OCI-LY3 (cell line): ENCODE data around the gene DOCK1.

Experiments
- H2AFZ ChIP-seq: fragments of 200-600, 300-600 bp; shearing (Covaris generic); 2 replicates; pipeline ENCODE4 v1.6.0; 2014; ENCODE audit warnings: antibody characterized with exemption, low read depth, low read length
- H3K27ac ChIP-seq: fragments of 200-600, 300-600 bp; sonication (generic); 2 replicates; pipeline ENCODE4 v1.5.1; 2014; ENCODE audit warnings: mild to moderate bottlenecking, low read length, moderate library complexity, mixed read lengths
- H3K27me3 ChIP-seq: fragments of 200-600, 300-600 bp; sonication (generic); 2 replicates; pipeline ENCODE4 v1.6.1; 2014; ENCODE audit warnings: low read depth, low read length, mixed read lengths
- H3K36me3 ChIP-seq: fragments of 200-600, 300-600 bp; sonication (generic); replicated peaks from 2 replicates; pipeline ENCODE3; 2014; ENCODE audit warnings: low read depth, low read length, mixed read lengths
- H3K4me1 ChIP-seq: fragments of 300-600, 200-600 bp; sonication (generic); 2 replicates; pipeline ENCODE4 v1.6.1; 2014; ENCODE audit warnings: low read length, mixed read lengths
- H3K4me2 ChIP-seq: fragments of 200-600, 300-600 bp; sonication (generic); 2 replicates; pipeline ENCODE4 v1.6.1; 2014; ENCODE audit warnings: low read length, mixed read lengths
- H3K4me3 ChIP-seq: fragments of 300-600, 200-600 bp; sonication (generic); 2 replicates; pipeline ENCODE4 v1.5.1; 2014; ENCODE audit warnings: antibody characterized with exemption, mild to moderate bottlenecking, low read length, moderate library complexity
- H3K79me2 ChIP-seq: fragments of 300-600, 200-600 bp; shearing (Covaris generic); 2 replicates; pipeline ENCODE4 v1.6.1; 2014; ENCODE audit warnings: mild to moderate bottlenecking, low read length, mixed read lengths
- H3K9ac ChIP-seq: fragments of 300-600, 200-600 bp; shearing (Covaris generic); 2 replicates; pipeline ENCODE4 v1.6.0; 2014; ENCODE audit warnings: mild to moderate bottlenecking, low read length, moderate library complexity
- H3K9me3 ChIP-seq: fragments of 200-600, 300-600 bp; shearing (Covaris generic); 2 replicates; pipeline ENCODE4 v1.6.1; 2014; ENCODE audit warnings: low read length, mixed read lengths; ENCODE audit not compliant: insufficient read depth
- H4K20me1 ChIP-seq: fragments of 200-600, 300-600 bp; sonication (generic); 2 replicates; pipeline ENCODE4 v1.6.1; 2016; ENCODE audit warnings: low read length, mixed read lengths; ENCODE audit not compliant: insufficient read depth
- CTCF ChIP-seq: fragments of 200-600, 300-600 bp; sonication (generic); IDR thresholded peaks from 2 replicates; pipeline ENCODE4 v1.5.1; 2014; ENCODE audit warnings: antibody characterized with exemption, low read length, low read depth
- EZH2phosphoT487 ChIP-seq: fragments of 200-600 bp; shearing (Covaris generic); IDR thresholded peaks from 2 replicates; pipeline ENCODE4 v1.6.1; 2018; ENCODE audit warnings: antibody characterized with exemption, mixed run types, low read depth

DOCK1 gene

GRCh38 chr10:127039435-127039834 lies 134.2 kb downstream of the DOCK1 start:
- Histone ChIP-seq H3K9me3 (no peaks in the 10 kb centered on the region), H3K4me2 (no peak overlapping the region), H3K9ac (no peak overlapping the region), H3K4me3 (no peak overlapping the region), H3K4me1 (no peaks in the 10 kb centered on the region), H2AFZ (no peak overlapping the region), H3K79me2 (no peaks in the 10 kb centered on the region), H3K27ac (no peak overlapping the region), H3K36me3 (no peaks in the 10 kb centered on the region), H4K20me1 (no peaks in the 10 kb centered on the region), H3K27me3 (no peaks in the 10 kb centered on the region)
- TF ChIP-seq CTCF (no peak), EZH2phosphoT487 (no peak)

- Histone ChIP-seq H3K79me2 (no peaks in the 10 kb centered on the region), H2AFZ (no peak overlapping the region), H3K4me3 (no peak overlapping the region), H3K4me2 (no peak overlapping the region), H3K27ac (no peak overlapping the region), H4K20me1 (no peaks in the 10 kb centered on the region), H3K4me1 (no peaks in the 10 kb centered on the region), H3K27me3 (no peaks in the 10 kb centered on the region), H3K9me3 (no peaks in the 10 kb centered on the region), H3K9ac (no peak overlapping the region), H3K36me3 (no peaks in the 10 kb centered on the region)
- no peak for TF ChIP-seq EZH2phosphoT487
- TF ChIP-seq CTCF = no peak
These were observed 135.5 kb downstream of the DOCK1 start for GRCh38 chr10:127040756-127041155.

- H3K27me3 ChIP-seq = no peaks in the 10 kb centered on the region
- H3K4me3 ChIP-seq = no peak overlapping the region
- no peak overlapping the region for H2AFZ ChIP-seq
- H3K9me3 ChIP-seq = no peaks in the 10 kb centered on the region
- no peaks in the 10 kb centered on the region for H4K20me1 ChIP-seq
- H3K36me3 ChIP-seq = no peaks in the 10 kb centered on the region
- H3K79me2 ChIP-seq = no peaks in the 10 kb centered on the region
- no peak overlapping the region for H3K27ac ChIP-seq
- no peaks in the 10 kb centered on the region for H3K4me1 ChIP-seq
- TF ChIP-seq EZH2phosphoT487 (no peak), CTCF (no peak)
- no peak overlapping the region for H3K4me2 ChIP-seq
- no peak overlapping the region for H3K9ac ChIP-seq
These were observed 136.3 kb downstream of the DOCK1 start for GRCh38 chr10:127041552-127041951.

GRCh38 chr10:127043301-127043700 lies 138.1 kb downstream of the DOCK1 start:
- no peak for TF ChIP-seq CTCF
- TF ChIP-seq EZH2phosphoT487 = no peak
- no peaks in the 10 kb centered on the region for H3K9me3 ChIP-seq
- H3K4me2 ChIP-seq = no peak overlapping the region
- H3K27ac ChIP-seq = no peak overlapping the region
- H4K20me1 ChIP-seq = no peaks in the 10 kb centered on the region
- H3K27me3 ChIP-seq = no peaks in the 10 kb centered on the region
- no peaks in the 10 kb centered on the region for H3K4me1 ChIP-seq
- H2AFZ ChIP-seq = no peak overlapping the region
- no peaks in the 10 kb centered on the region for H3K36me3 ChIP-seq
- H3K4me3 ChIP-seq = no peak overlapping the region
- H3K9ac ChIP-seq = no peak overlapping the region
- H3K79me2 ChIP-seq = no peaks in the 10 kb centered on the region
